HepG2 (cell line): ENCODE measurements around the gene ARTN. TPM values are rescaled to one million over a fixed set of nuclear protein-coding genes. Genes with fewer than 3 reads are reported as not detected.

Experiments used
- AGO2 ChIP-seq: fragments of 200-400 bp; formaldehyde crosslinking; optimal IDR thresholded peaks from 2 replicates; pipeline ENCODE3; 2017; ENCODE audit warnings: mild to moderate bottlenecking, low read depth, low read length, moderate library complexity
- ARNT ChIP-seq: fragments of 450-650 bp; IDR thresholded peaks from 2 replicates; pipeline ENCODE4 v1.6.1; 2017
- MEIS1 ChIP-seq: sonication (generic); formaldehyde crosslinking; IDR thresholded peaks from 2 replicates; pipeline ENCODE4 v1.9.0; 2021; ENCODE audit warnings: mild to moderate bottlenecking, missing genetic modification reagents, moderate library complexity, borderline replicate concordance
- MYC ChIP-seq: sonication (generic); formaldehyde crosslinking; IDR thresholded peaks from 2 replicates; pipeline ENCODE4 v1.9.0; 2021; ENCODE audit warnings: missing genetic modification reagents, borderline replicate concordance
- NFIC ChIP-seq: IDR thresholded peaks from 2 replicates; pipeline ENCODE4 v1.6.1; 2012; ENCODE audit warnings: mild to moderate bottlenecking, low read length, inconsistent platforms
- PITX1 ChIP-seq: sonication (generic); formaldehyde crosslinking; IDR thresholded peaks from 2 replicates; pipeline ENCODE4 v1.5.1; 2020; ENCODE audit warnings: mild to moderate bottlenecking, missing genetic modification reagents
- POLR2A ChIP-seq, 2 experiments: IDR thresholded peaks; 2 replicates each; pipeline ENCODE4 v1.6.1; 2011; ENCODE audit warnings: low read depth in 2 of 2, low read length in 2 of 2, mild to moderate bottlenecking in 1 of 2, moderate library complexity in 1 of 2; ENCODE audit not compliant: insufficient read depth in 1 of 2
- RBFOX2 ChIP-seq: fragments of 200-400 bp; formaldehyde crosslinking; IDR thresholded peaks from 2 replicates; pipeline ENCODE4 v1.6.1; 2017; ENCODE audit warnings: low read depth, mild to moderate bottlenecking, low read length
- RFX1 ChIP-seq: fragments of 450-650 bp; IDR thresholded peaks from 2 replicates; pipeline ENCODE4 v1.6.1; 2017
- SOX13 ChIP-seq, 3 experiments: fragments of 450-650 bp in 1 of 3; sonication (generic) in 1 of 3; formaldehyde crosslinking in 1 of 3; IDR thresholded peaks in 2 of 3; conservative IDR thresholded peaks in 1 of 3; 2 replicates each; pipeline versions ENCODE4 v1.5.0 to v1.6.1; 2016 to 2020; ENCODE audit warnings: antibody characterized with exemption in 1 of 3, mild to moderate bottlenecking in 1 of 3, missing compliant biosample characterization in 1 of 3, missing genetic modification reagents in 1 of 3, moderate library complexity in 1 of 3
- ZBTB1 ChIP-seq: sonication (generic); formaldehyde crosslinking; IDR thresholded peaks from 2 replicates; pipeline ENCODE4 v1.4.0; 2020; ENCODE audit warnings: missing genetic modification reagents, borderline replicate concordance
- ZFX ChIP-seq: sonication (generic); formaldehyde crosslinking; IDR thresholded peaks from 2 replicates; pipeline ENCODE4 v1.4.0; 2020; ENCODE audit warnings: mild to moderate bottlenecking, low read depth, missing genetic modification reagents, moderate library complexity
- ZNF20 ChIP-seq: sonication (generic); formaldehyde crosslinking; IDR thresholded peaks from 2 replicates; pipeline ENCODE4 v1.4.0; 2020; ENCODE audit warnings: mild to moderate bottlenecking, moderate library complexity, missing genetic modification reagents
- ZNF235 ChIP-seq: sonication (generic); formaldehyde crosslinking; IDR thresholded peaks from 2 replicates; pipeline ENCODE4 v1.8.1; 2023; ENCODE audit warnings: mild to moderate bottlenecking, missing genetic modification reagents, borderline replicate concordance
- ZNF256 ChIP-seq: sonication (generic); formaldehyde crosslinking; conservative IDR thresholded peaks from 2 replicates; pipeline ENCODE4 v1.4.0; 2020; ENCODE audit warnings: missing genetic modification reagents
- polyA plus RNA-seq, 8 experiments: library from polyadenylated mRNA; depleted of rRNA in 3 of 8; stranded (reverse) in 7 of 8; unstranded in 1 of 8; fragments of >200 nt; fragmentation: Illumina TruSeq in 4 of 8; extraction: Trizol in 4 of 8; gene quantifications; 2 replicates each; pipeline versions ENCODE4 v1.2.1 to v1.2.3, GENCODE V29; 2011 to 2016; ENCODE audit warnings: low read depth in 4 of 8, missing spikeins in 1 of 8, mixed read lengths in 1 of 8; ENCODE audit not compliant: insufficient read depth in 1 of 8
- total RNA-seq, 5 experiments: library from RNA; depleted of rRNA; stranded (reverse); fragments of >200 nt; fragmentation: Illumina TruSeq; extraction: Trizol; gene quantifications; 2 replicates each; pipeline ENCODE4 v1.2.3, GENCODE V29; 2016; ENCODE audit warnings: low read depth in 1 of 5
- TF ChIP-seq, protein P1 (sequence below): sonication (generic); formaldehyde crosslinking; IDR thresholded peaks from 2 replicates; pipeline ENCODE4 v1.8.1; 2022; ENCODE audit warnings: low read depth, mild to moderate bottlenecking, missing genetic modification reagents
- TF ChIP-seq, protein P2 (sequence below): IDR thresholded peaks from 2 replicates; pipeline ENCODE4 v1.6.1; 2016; ENCODE audit warnings: low read depth
- TF ChIP-seq, protein P3 (sequence below): sonication (generic); formaldehyde crosslinking; IDR thresholded peaks from 2 replicates; pipeline ENCODE4 v1.8.1; 2023; ENCODE audit warnings: mild to moderate bottlenecking, missing genetic modification reagents
- TF ChIP-seq, protein P4 (sequence below): IDR thresholded peaks from 2 replicates; pipeline ENCODE4 v1.6.1; 2016; ENCODE audit warnings: missing compliant biosample characterization, missing genetic modification reagents, borderline replicate concordance
- TF ChIP-seq, protein P5 (sequence below): sonication (generic); formaldehyde crosslinking; IDR thresholded peaks from 2 replicates; pipeline ENCODE4 v1.5.1; 2020; ENCODE audit warnings: missing genetic modification reagents, mild to moderate bottlenecking, borderline replicate concordance

Gene ARTN
- total and polyA plus RNA-seq, 2 of the 13 experiments (the other 11 are each of a cell fraction or from before 2014, with no cell fraction given): 0.11 to 0.62 TPM

DNA sequence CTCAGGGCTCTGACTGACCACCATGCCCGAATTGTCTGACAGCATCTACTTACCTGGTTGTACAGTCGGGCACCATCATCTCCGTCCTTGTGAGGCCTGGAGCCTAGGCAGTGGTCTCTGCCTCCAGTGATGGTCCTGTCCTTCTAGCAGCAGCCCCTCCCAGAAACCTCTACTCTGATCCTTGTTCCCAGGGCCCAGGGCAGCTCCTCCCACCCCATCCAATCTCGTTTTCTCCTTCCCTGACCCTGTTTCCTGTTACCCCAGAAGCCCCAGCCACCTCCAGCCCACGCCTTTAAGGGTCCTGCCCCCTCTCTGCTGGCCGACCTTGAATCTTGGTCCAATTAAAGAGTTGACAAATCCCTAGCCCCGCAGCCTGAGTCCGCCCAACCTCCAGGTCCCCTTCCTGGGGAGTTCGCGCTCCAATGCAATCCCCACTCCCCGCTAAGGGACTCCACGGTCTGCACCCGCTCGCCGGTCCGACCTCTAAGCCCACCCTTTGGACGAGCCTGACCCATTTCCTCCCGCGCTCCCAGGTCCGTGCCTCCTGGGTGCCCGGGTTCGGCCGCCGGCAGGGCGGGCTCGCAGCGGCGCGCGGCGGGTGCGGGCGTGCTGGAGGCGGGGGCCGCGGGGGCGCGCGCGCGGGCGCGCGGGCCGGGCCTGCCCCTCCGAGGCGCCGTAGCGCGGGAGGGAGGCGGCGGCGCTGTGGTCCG, 45.1 kb downstream of the ARTN start, which contains the start of gene B4GALT2 (continued):
- TF ChIP-seq, protein P1, sequence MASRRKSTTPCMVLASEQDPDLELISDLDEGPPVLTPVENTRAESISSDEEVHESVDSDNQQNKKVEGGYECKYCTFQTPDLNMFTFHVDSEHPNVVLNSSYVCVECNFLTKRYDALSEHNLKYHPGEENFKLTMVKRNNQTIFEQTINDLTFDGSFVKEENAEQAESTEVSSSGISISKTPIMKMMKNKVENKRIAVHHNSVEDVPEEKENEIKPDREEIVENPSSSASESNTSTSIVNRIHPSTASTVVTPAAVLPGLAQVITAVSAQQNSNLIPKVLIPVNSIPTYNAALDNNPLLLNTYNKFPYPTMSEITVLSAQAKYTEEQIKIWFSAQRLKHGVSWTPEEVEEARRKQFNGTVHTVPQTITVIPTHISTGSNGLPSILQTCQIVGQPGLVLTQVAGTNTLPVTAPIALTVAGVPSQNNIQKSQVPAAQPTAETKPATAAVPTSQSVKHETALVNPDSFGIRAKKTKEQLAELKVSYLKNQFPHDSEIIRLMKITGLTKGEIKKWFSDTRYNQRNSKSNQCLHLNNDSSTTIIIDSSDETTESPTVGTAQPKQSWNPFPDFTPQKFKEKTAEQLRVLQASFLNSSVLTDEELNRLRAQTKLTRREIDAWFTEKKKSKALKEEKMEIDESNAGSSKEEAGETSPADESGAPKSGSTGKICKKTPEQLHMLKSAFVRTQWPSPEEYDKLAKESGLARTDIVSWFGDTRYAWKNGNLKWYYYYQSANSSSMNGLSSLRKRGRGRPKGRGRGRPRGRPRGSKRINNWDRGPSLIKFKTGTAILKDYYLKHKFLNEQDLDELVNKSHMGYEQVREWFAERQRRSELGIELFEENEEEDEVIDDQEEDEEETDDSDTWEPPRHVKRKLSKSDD (CRISPR knock-in tag): no peak
- TF ChIP-seq MEIS1 (CRISPR knock-in tag) (peak; percentile 44; the same call in 1 of the 2 replicates), SOX13 (IDR thresholded peaks at IDR 0.05) (no peak), SOX13 (CRISPR knock-in tag; conservative IDR thresholded peaks at IDR 0.05 in 1 of 2, IDR thresholded peaks at IDR 0.05 in 1 of 2) (no peak), RBFOX2 (peak; percentile 50; the same call in 1 of the 2 replicates), POLR2A (IDR thresholded peaks at IDR 0.05; ENCODE audit: insufficient read depth in 1 of 2, low read depth in 2 of 2, low read length in 2 of 2) (peak in 1 of 2 experiments; percentile 69; a peak in 1 of 4 replicates), ZNF256 (no peak), RFX1 (no peak), PITX1 (CRISPR knock-in tag) (no peak), ZFX (CRISPR knock-in tag) (peak; percentile 67), ZNF235 (no peak), ARNT (no peak), ZBTB1 (CRISPR knock-in tag) (no peak), ZNF20 (CRISPR knock-in tag) (no peak), MYC (peak; percentile 42), AGO2 (peak; percentile 85), NFIC (no peak)
- TF ChIP-seq, protein P2, sequence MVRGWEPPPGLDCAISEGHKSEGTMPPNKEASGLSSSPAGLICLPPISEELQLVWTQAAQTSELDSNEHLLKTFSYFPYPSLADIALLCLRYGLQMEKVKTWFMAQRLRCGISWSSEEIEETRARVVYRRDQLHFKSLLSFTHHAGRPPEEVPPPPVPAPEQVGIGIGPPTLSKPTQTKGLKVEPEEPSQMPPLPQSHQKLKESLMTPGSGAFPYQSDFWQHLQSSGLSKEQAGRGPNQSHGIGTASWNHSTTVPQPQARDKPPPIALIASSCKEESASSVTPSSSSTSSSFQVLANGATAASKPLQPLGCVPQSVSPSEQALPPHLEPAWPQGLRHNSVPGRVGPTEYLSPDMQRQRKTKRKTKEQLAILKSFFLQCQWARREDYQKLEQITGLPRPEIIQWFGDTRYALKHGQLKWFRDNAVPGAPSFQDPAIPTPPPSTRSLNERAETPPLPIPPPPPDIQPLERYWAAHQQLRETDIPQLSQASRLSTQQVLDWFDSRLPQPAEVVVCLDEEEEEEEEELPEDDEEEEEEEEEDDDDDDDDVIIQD: no peak
- TF ChIP-seq, protein P3, sequence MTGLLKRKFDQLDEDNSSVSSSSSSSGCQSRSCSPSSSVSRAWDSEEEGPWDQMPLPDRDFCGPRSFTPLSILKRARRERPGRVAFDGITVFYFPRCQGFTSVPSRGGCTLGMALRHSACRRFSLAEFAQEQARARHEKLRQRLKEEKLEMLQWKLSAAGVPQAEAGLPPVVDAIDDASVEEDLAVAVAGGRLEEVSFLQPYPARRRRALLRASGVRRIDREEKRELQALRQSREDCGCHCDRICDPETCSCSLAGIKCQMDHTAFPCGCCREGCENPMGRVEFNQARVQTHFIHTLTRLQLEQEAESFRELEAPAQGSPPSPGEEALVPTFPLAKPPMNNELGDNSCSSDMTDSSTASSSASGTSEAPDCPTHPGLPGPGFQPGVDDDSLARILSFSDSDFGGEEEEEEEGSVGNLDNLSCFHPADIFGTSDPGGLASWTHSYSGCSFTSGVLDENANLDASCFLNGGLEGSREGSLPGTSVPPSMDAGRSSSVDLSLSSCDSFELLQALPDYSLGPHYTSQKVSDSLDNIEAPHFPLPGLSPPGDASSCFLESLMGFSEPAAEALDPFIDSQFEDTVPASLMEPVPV: no peak
- TF ChIP-seq, protein P4, sequence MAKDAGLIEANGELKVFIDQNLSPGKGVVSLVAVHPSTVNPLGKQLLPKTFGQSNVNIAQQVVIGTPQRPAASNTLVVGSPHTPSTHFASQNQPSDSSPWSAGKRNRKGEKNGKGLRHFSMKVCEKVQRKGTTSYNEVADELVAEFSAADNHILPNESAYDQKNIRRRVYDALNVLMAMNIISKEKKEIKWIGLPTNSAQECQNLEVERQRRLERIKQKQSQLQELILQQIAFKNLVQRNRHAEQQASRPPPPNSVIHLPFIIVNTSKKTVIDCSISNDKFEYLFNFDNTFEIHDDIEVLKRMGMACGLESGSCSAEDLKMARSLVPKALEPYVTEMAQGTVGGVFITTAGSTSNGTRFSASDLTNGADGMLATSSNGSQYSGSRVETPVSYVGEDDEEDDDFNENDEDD (CRISPR knock-in tag): peak; percentile 26; the same call in 1 of the 2 replicates
- TF ChIP-seq, protein P5, sequence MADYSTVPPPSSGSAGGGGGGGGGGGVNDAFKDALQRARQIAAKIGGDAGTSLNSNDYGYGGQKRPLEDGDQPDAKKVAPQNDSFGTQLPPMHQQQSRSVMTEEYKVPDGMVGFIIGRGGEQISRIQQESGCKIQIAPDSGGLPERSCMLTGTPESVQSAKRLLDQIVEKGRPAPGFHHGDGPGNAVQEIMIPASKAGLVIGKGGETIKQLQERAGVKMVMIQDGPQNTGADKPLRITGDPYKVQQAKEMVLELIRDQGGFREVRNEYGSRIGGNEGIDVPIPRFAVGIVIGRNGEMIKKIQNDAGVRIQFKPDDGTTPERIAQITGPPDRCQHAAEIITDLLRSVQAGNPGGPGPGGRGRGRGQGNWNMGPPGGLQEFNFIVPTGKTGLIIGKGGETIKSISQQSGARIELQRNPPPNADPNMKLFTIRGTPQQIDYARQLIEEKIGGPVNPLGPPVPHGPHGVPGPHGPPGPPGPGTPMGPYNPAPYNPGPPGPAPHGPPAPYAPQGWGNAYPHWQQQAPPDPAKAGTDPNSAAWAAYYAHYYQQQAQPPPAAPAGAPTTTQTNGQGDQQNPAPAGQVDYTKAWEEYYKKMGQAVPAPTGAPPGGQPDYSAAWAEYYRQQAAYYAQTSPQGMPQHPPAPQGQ (CRISPR knock-in tag): no peak
